PFSK-1 (cell line): ENCODE measurements around the gene MORC4.

Experiments
- FOXP2 ChIP-seq: optimal IDR thresholded peaks from 2 replicates; pipeline ENCODE3; 2011; ENCODE audit warnings: borderline replicate concordance, control low read depth, inconsistent platforms; ENCODE audit not compliant: insufficient read depth; ENCODE audit errors: extremely low read length, extremely low read depth
- POLR2AphosphoS5 ChIP-seq: IDR thresholded peaks from 2 replicates; pipeline ENCODE4 v1.6.1; 2012; ENCODE audit warnings: low read depth, mild to moderate bottlenecking, control low read depth, low read length, moderate library complexity
- SIN3A ChIP-seq: IDR thresholded peaks from 2 replicates; pipeline ENCODE4 v1.6.1; 2012; ENCODE audit warnings: mild to moderate bottlenecking, low read length, moderate library complexity, borderline replicate concordance; ENCODE audit not compliant: insufficient read depth
- TAF1 ChIP-seq: IDR thresholded peaks from 2 replicates; pipeline ENCODE4 v1.6.1; 2012; ENCODE audit warnings: low read length, control low read depth, borderline replicate concordance; ENCODE audit not compliant: insufficient read depth
- TF ChIP-seq, protein P1 (sequence below), 2 experiments: IDR thresholded peaks; 2 replicates each; pipeline versions ENCODE4 v1.6.1 to v1.8.0; 2011 to 2012; ENCODE audit warnings: low read depth in 2 of 2, low read length in 2 of 2, control low read depth in 1 of 2, inconsistent platforms in 1 of 2, mild to moderate bottlenecking in 1 of 2, moderate library complexity in 1 of 2; ENCODE audit not compliant: insufficient read depth in 1 of 2

The MORC4 gene

GRCh38 chrX:106932492-106932923 lies 67.5 kb downstream of the MORC4 start:
- no peak for TF ChIP-seq POLR2AphosphoS5
- no peak for TF ChIP-seq FOXP2
- no peak for TF ChIP-seq TAF1
- TF ChIP-seq SIN3A = no peak
- TF ChIP-seq, protein P1, sequence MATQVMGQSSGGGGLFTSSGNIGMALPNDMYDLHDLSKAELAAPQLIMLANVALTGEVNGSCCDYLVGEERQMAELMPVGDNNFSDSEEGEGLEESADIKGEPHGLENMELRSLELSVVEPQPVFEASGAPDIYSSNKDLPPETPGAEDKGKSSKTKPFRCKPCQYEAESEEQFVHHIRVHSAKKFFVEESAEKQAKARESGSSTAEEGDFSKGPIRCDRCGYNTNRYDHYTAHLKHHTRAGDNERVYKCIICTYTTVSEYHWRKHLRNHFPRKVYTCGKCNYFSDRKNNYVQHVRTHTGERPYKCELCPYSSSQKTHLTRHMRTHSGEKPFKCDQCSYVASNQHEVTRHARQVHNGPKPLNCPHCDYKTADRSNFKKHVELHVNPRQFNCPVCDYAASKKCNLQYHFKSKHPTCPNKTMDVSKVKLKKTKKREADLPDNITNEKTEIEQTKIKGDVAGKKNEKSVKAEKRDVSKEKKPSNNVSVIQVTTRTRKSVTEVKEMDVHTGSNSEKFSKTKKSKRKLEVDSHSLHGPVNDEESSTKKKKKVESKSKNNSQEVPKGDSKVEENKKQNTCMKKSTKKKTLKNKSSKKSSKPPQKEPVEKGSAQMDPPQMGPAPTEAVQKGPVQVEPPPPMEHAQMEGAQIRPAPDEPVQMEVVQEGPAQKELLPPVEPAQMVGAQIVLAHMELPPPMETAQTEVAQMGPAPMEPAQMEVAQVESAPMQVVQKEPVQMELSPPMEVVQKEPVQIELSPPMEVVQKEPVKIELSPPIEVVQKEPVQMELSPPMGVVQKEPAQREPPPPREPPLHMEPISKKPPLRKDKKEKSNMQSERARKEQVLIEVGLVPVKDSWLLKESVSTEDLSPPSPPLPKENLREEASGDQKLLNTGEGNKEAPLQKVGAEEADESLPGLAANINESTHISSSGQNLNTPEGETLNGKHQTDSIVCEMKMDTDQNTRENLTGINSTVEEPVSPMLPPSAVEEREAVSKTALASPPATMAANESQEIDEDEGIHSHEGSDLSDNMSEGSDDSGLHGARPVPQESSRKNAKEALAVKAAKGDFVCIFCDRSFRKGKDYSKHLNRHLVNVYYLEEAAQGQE (IDR thresholded peaks at IDR 0.05; ENCODE audit: insufficient read depth in 1 of 2, low read depth in 2 of 2, low read length in 2 of 2) = no peak

DNA sequence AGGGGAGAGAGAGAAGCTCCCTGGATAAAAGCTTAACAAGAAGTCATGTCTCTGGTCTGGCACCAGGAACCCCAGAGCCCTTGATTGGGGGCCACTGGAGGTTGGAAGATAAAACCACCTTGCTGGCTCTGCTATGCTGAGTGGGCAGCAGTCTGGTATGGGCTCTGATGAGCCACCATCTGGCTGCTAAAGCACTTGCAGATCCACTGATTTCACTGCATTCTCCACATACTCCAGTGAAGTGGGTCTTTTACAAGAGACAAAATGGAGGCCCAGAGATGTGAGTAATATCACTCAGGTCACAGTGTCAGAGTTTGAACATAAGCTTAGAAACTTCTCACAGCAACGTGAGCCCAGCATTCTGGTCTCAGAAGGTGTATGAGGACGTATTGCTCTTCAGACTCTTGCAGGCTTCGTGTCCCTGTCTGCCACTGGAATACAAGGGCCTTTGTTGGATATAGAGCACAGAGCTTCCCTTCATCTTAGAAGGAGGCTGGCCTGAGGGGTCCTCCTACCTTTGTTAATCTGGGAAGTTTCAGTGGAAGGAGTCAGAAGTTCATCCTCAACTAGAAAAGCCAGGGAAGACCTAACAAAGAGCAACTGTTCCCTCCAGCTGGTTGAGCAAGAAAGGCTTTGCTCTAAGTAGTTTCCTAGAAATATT lies 68.1 kb downstream of the MORC4 start:
- no peak for TF ChIP-seq TAF1
- no peak for TF ChIP-seq FOXP2
- TF ChIP-seq, protein P1 (IDR thresholded peaks at IDR 0.05; ENCODE audit: insufficient read depth in 1 of 2, low read depth in 2 of 2, low read length in 2 of 2) = no peak
- TF ChIP-seq POLR2AphosphoS5 = no peak
- TF ChIP-seq SIN3A = no peak

- no peak for TF ChIP-seq TAF1
- TF ChIP-seq SIN3A = no peak
- TF ChIP-seq POLR2AphosphoS5 = no peak
- no peak for TF ChIP-seq FOXP2
- TF ChIP-seq, protein P1 (IDR thresholded peaks at IDR 0.05; ENCODE audit: insufficient read depth in 1 of 2, low read depth in 2 of 2, low read length in 2 of 2) = no peak
Observed at GRCh38 chrX:106928227-106928626, 71.8 kb downstream of the MORC4 start.

- TF ChIP-seq, protein P1 (IDR thresholded peaks at IDR 0.05; ENCODE audit: insufficient read depth in 1 of 2, low read depth in 2 of 2, low read length in 2 of 2) = no peak
- TF ChIP-seq TAF1 (no peak), SIN3A (no peak), POLR2AphosphoS5 (no peak), FOXP2 (no peak)
Observed at GRCh38 chrX:106927700-106928099, 72.3 kb downstream of the MORC4 start.

- no peak for TF ChIP-seq FOXP2
Observed at GRCh38 chrX:106927023-106927422, 73.0 kb downstream of the MORC4 start.
